DND-41 (cell line): Measurements from ENCODE around the gene CRISPLD2.

Source experiments
- ATAC-seq: fragments of 200-7000 bp; cut with Tn5 transposase; 3 replicates; pipeline ENCODE4 v1.9.1; 2021; ENCODE audit warnings: low read depth; ENCODE audit not compliant: insufficient read depth
- DNase-seq: peaks from one replicate; pipeline ENCODE4 v3.0.0-alpha.2; 2020
- H2AFZ ChIP-seq: 2 replicates; pipeline ENCODE4 v1.6.0; 2012; ENCODE audit warnings: low read depth, low read length
- H3K27ac ChIP-seq: 2 replicates; pipeline ENCODE4 v1.5.1; 2012; ENCODE audit warnings: low read length, inconsistent platforms
- H3K27me3 ChIP-seq: fragments of 200-600 bp; sonication (generic); 2 replicates; pipeline ENCODE4 v1.6.0; 2012; ENCODE audit warnings: low read length, mild to moderate bottlenecking, inconsistent platforms; ENCODE audit not compliant: insufficient read depth, poor library complexity
- H3K36me3 ChIP-seq: 2 replicates; pipeline ENCODE4 v1.5.1; 2012; ENCODE audit warnings: low read length, inconsistent platforms; ENCODE audit not compliant: insufficient read depth
- H3K4me1 ChIP-seq: 2 replicates; pipeline ENCODE4 v1.5.1; 2012; ENCODE audit warnings: mild to moderate bottlenecking, low read length; ENCODE audit not compliant: insufficient read depth
- H3K4me2 ChIP-seq: 2 replicates; pipeline ENCODE4 v1.6.0; 2012; ENCODE audit warnings: mild to moderate bottlenecking, moderate library complexity, low read length, inconsistent platforms; ENCODE audit not compliant: insufficient read depth
- H3K4me3 ChIP-seq, 2 experiments: fragments of 200-600 bp in 1 of 2; shearing (Covaris generic) in 1 of 2; 2 replicates each; pipeline ENCODE4 v1.5.1; 2012 to 2016; ENCODE audit warnings: inconsistent platforms in 2 of 2, low read length in 2 of 2, mild to moderate bottlenecking in 2 of 2, low read depth in 1 of 2, moderate library complexity in 1 of 2
- H3K79me2 ChIP-seq: 2 replicates; pipeline ENCODE4 v1.6.0; 2012; ENCODE audit warnings: low read length, inconsistent platforms; ENCODE audit not compliant: insufficient read depth
- H3K9ac ChIP-seq: 2 replicates; pipeline ENCODE4 v1.6.0; 2012; ENCODE audit warnings: low read depth, mild to moderate bottlenecking, inconsistent platforms, low read length, moderate library complexity
- H3K9me3 ChIP-seq: 2 replicates; pipeline ENCODE4 v1.5.1; 2012; ENCODE audit warnings: low read length, moderate library complexity, mild to moderate bottlenecking, inconsistent platforms; ENCODE audit not compliant: insufficient read depth, severe bottlenecking
- H4K20me1 ChIP-seq: 2 replicates; pipeline ENCODE4 v1.6.0; 2012; ENCODE audit warnings: low read length; ENCODE audit not compliant: insufficient read depth
- CTCF ChIP-seq: IDR thresholded peaks from 2 replicates; pipeline ENCODE4 v1.5.1; 2012; ENCODE audit warnings: borderline replicate concordance, low read length, moderate library complexity, mild to moderate bottlenecking; ENCODE audit not compliant: poor library complexity, severe bottlenecking; ENCODE audit errors: extremely low read depth
- EZH2 ChIP-seq: IDR thresholded peaks from 3 replicates; pipeline ENCODE4 v1.6.1; 2012; ENCODE audit warnings: borderline replicate concordance, low read depth, mild to moderate bottlenecking, moderate library complexity, low read length, inconsistent platforms; ENCODE audit not compliant: severe bottlenecking

CRISPLD2 gene

GRCh38 chr16:84886497-84887090 lies 66.8 kb downstream of the CRISPLD2 start:
- Histone ChIP-seq H3K9ac (no peak overlapping the region), H3K36me3 (no peaks in the 10 kb centered on the region), H3K27ac (no peak overlapping the region), H3K4me3 (no peak overlapping the region), H2AFZ (no peak overlapping the region), H4K20me1 (no peaks in the 10 kb centered on the region), H3K4me1 (no peaks in the 10 kb centered on the region), H3K79me2 (no peaks in the 10 kb centered on the region), H3K27me3 (peaks cover 6% of the 10 kb centered on the region), H3K4me2 (no peak overlapping the region), H3K9me3 (no peaks in the 10 kb centered on the region)
- TF ChIP-seq CTCF (no peak), EZH2 (no peak)
- no peak for ATAC-seq
- DNase-seq = no peak

DNA sequence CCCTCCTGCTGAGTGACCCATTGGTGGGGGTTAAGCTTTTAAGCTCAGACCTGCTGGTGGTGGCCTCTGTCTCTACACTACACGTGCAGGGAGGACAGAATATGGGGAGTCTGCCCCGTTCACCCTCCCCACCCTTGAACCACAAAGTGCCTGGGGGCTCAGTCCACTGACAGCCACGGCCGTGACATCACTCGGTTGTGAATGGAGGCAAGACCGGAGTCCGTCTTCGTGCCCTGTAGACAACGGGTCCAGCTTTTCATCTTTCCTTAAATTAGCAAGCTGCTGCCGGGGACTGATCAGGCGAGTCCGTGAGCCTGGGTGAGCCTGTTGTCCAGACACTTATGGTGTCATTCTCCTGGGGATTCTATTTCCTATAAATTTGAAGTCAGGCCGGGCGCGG lies 67.4 kb downstream of the CRISPLD2 start:
- H3K9me3 ChIP-seq = no peaks in the 10 kb centered on the region
- no peak overlapping the region for H3K4me3 ChIP-seq
- H2AFZ ChIP-seq = no peak overlapping the region
- ATAC-seq = no peak
- no peaks in the 10 kb centered on the region for H3K36me3 ChIP-seq
- no peak for TF ChIP-seq CTCF
- TF ChIP-seq EZH2 = no peak
- no peak for DNase-seq
- H3K9ac ChIP-seq = no peak overlapping the region
- no peak overlapping the region for H3K4me2 ChIP-seq
- H3K79me2 ChIP-seq = no peaks in the 10 kb centered on the region
- no peaks in the 10 kb centered on the region for H4K20me1 ChIP-seq
- no peak overlapping the region for H3K27ac ChIP-seq
- no peaks in the 10 kb centered on the region for H3K4me1 ChIP-seq
- H3K27me3 ChIP-seq = peaks cover 6% of the 10 kb centered on the region

GRCh38 chr16:84888450-84888849 lies 68.7 kb downstream of the CRISPLD2 start:
- no peak for ATAC-seq

More at GRCh38 chr16:84888450-84888849, 68.7 kb downstream of the CRISPLD2 start:
- Histone ChIP-seq H3K9ac (no peak overlapping the region), H2AFZ (no peak overlapping the region), H4K20me1 (no peaks in the 10 kb centered on the region), H3K27ac (no peak overlapping the region), H3K4me3 (no peak overlapping the region), H3K4me1 (no peaks in the 10 kb centered on the region), H3K79me2 (no peaks in the 10 kb centered on the region), H3K27me3 (peaks cover 6% of the 10 kb centered on the region), H3K4me2 (no peak overlapping the region), H3K36me3 (no peaks in the 10 kb centered on the region), H3K9me3 (no peaks in the 10 kb centered on the region)
- DNase-seq = no peak
- TF ChIP-seq EZH2 (no peak), CTCF (no peak)
